Measurements from ENCODE around the gene FCGR1A.
"Not testable (repeated sequence)": the region's sequence is repeated elsewhere in the genome, so short reads cannot be mapped to it uniquely, and the experiment has no call there.

The FCGR1A gene

DNA sequence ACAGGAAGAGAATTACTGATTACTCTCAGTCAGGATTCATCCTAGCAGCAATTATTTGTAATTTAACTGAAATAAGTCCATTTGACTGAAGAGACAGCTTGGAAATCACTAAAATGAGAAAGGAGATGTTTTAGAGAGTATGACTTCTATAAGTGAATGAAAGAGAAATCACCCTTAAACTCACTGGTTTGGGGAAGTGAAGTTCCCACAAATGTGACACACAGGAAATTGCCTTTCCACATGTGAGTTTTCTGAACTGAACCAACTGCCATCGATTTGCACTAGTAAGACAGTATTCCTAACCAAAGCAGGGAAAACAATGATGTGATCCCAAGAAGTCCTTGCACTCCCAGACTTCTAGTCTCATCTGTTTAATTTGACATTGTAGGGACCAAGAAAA is 13.3 kb upstream of the FCGR1A start:
- not testable (repeated sequence) for H3K4me3 ChIP-seq (ENCODE audit: insufficient read depth in 1 of 2, low read depth in 1 of 2, low read length in 2 of 2)

DNA sequence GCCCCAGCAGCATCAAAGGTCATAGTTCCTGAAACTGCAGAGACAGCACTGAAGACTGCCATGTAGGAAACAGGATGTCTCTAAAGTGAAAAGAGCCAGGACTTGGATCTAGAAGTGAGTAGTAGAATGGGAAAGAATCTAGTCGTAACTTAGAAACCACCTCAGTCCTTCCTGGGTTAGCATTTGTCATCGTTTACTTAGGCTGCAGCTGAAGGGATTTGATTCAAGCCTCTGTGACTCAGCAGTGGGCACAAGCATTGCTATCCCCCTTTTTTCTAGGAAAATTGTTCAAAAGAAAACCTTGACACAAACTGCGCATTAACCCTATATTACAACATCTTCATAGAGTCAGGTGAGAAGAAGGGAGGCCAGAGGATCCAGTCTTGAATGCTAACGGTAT is 11.8 kb upstream of the FCGR1A start:
- not testable (repeated sequence) for H3K4ac ChIP-seq (ENCODE audit: low read depth in 1 of 2, low read length in 2 of 2); H3K27me3 ChIP-seq (ENCODE audit: control insufficient read depth in 1 of 2, insufficient read depth in 1 of 2, low read length in 2 of 2); DNase-seq; H2BK5ac ChIP-seq (ENCODE audit: low read depth, low read length, poor library complexity, severe bottlenecking); H2AK5ac ChIP-seq (ENCODE audit: low read length, severe bottlenecking); H4K8ac ChIP-seq (ENCODE audit: low read length); H2BK12ac ChIP-seq (ENCODE audit: low read length in 2 of 2); H4K91ac ChIP-seq (ENCODE audit: low read length); H3K9ac ChIP-seq (ENCODE audit: low read length); H3K23ac ChIP-seq (ENCODE audit: low read length in 2 of 2); H3K4me3 ChIP-seq (ENCODE audit: insufficient read depth in 1 of 2, low read depth in 1 of 2, low read length in 2 of 2); H3K4me1 ChIP-seq (ENCODE audit: control insufficient read depth, insufficient read depth, low read depth, low read length); H3K4me2 ChIP-seq (ENCODE audit: low read length, poor library complexity, severe bottlenecking); H2BK120ac ChIP-seq (ENCODE audit: low read depth, low read length); H3K79me1 ChIP-seq (replicated peaks; ENCODE audit: low read length, poor library complexity, severe bottlenecking); H3K36me3 ChIP-seq (ENCODE audit: control insufficient read depth in 1 of 2, insufficient read depth in 2 of 2, low read depth in 1 of 2, low read length in 2 of 2); H3K14ac ChIP-seq (ENCODE audit: low read length in 2 of 2); H2BK15ac ChIP-seq (ENCODE audit: low read depth, poor library complexity, severe bottlenecking); H2AFZ ChIP-seq (ENCODE audit: low read depth, low read length); H3K9me3 ChIP-seq (ENCODE audit: control insufficient read depth, low read length); H3K27ac ChIP-seq (ENCODE audit: low read length, poor library complexity, severe bottlenecking); H3K18ac ChIP-seq (ENCODE audit: low read depth in 1 of 2, low read length in 2 of 2)
- no CpG with 5 or more reads among the region's 4 CpGs for WGBS

More for the DNA sequence above, 13.3 kb upstream of the FCGR1A start:
- H4K91ac ChIP-seq (ENCODE audit: low read length); H3K23ac ChIP-seq (ENCODE audit: low read length in 2 of 2); H3K27ac ChIP-seq (ENCODE audit: low read length, poor library complexity, severe bottlenecking); H2AK5ac ChIP-seq (ENCODE audit: low read length, severe bottlenecking); H3K9ac ChIP-seq (ENCODE audit: low read length); H3K14ac ChIP-seq (ENCODE audit: low read length in 2 of 2); H2BK12ac ChIP-seq (ENCODE audit: low read length in 2 of 2); H2AFZ ChIP-seq (ENCODE audit: low read depth, low read length); H2BK120ac ChIP-seq (ENCODE audit: low read depth, low read length); H2BK5ac ChIP-seq (ENCODE audit: low read depth, low read length, poor library complexity, severe bottlenecking); H4K8ac ChIP-seq (ENCODE audit: low read length); H3K18ac ChIP-seq (ENCODE audit: low read depth in 1 of 2, low read length in 2 of 2); H3K27me3 ChIP-seq (ENCODE audit: control insufficient read depth in 1 of 2, insufficient read depth in 1 of 2, low read length in 2 of 2); H3K9me3 ChIP-seq (ENCODE audit: control insufficient read depth, low read length); H3K4me1 ChIP-seq (ENCODE audit: control insufficient read depth, insufficient read depth, low read depth, low read length); H3K36me3 ChIP-seq (ENCODE audit: control insufficient read depth in 1 of 2, insufficient read depth in 2 of 2, low read depth in 1 of 2, low read length in 2 of 2); H3K4me2 ChIP-seq (ENCODE audit: low read length, poor library complexity, severe bottlenecking); H2BK15ac ChIP-seq (ENCODE audit: low read depth, poor library complexity, severe bottlenecking); H3K79me1 ChIP-seq (replicated peaks; ENCODE audit: low read length, poor library complexity, severe bottlenecking); H3K4ac ChIP-seq (ENCODE audit: low read depth in 1 of 2, low read length in 2 of 2); DNase-seq: not testable (repeated sequence)
- WGBS = no CpG with 5 or more reads among the region's 1 CpG

DNA sequence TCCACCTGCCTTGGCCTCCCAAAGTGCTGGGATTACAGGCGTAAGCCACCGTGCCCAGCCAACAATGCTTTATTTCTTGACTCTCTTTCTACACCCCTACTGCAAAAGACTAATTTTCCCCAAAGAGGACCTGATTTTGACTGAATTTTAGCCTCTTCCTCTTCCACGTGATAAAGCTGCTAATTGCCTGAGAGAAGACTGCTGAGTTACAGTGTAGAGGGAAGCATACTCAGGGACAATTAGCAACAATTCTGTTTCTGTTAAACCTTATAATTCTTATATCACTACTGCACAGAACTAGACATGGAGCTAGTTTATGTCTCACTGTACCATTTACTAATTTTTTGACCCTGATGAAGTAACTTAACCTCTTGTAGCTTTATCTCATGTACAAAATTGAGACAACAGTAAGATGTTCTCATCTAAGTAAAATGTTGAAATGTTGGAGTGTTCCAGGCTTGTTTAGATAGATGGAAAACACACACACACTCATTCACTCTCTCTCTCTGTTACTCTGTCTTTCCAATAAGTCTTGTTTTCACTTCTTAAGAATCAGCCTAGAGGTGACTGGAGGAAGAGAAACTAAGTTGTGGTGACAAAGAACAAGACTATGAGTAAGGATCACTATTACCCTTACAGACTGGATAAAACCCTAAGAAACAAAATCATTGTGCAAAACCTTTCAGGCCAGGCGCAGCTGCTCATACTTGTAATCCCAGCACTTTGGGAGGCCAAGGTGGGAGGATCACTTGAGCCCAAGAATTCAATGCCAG is 10.7 kb upstream of the FCGR1A start:
- not testable (repeated sequence) for H3K14ac ChIP-seq (ENCODE audit: low read length in 2 of 2); H3K79me1 ChIP-seq (replicated peaks; ENCODE audit: low read length, poor library complexity, severe bottlenecking); H3K4ac ChIP-seq (ENCODE audit: low read depth in 1 of 2, low read length in 2 of 2); H3K36me3 ChIP-seq (ENCODE audit: control insufficient read depth in 1 of 2, insufficient read depth in 2 of 2, low read depth in 1 of 2, low read length in 2 of 2); H3K23ac ChIP-seq (ENCODE audit: low read length in 2 of 2); H3K4me3 ChIP-seq (ENCODE audit: insufficient read depth in 1 of 2, low read depth in 1 of 2, low read length in 2 of 2); H3K18ac ChIP-seq (ENCODE audit: low read depth in 1 of 2, low read length in 2 of 2); H3K9ac ChIP-seq (ENCODE audit: low read length); H4K8ac ChIP-seq (ENCODE audit: low read length); H2BK15ac ChIP-seq (ENCODE audit: low read depth, poor library complexity, severe bottlenecking); H4K91ac ChIP-seq (ENCODE audit: low read length); H2AFZ ChIP-seq (ENCODE audit: low read depth, low read length); H3K4me2 ChIP-seq (ENCODE audit: low read length, poor library complexity, severe bottlenecking); DNase-seq; H3K27me3 ChIP-seq (ENCODE audit: control insufficient read depth in 1 of 2, insufficient read depth in 1 of 2, low read length in 2 of 2); H2BK12ac ChIP-seq (ENCODE audit: low read length in 2 of 2); H3K4me1 ChIP-seq (ENCODE audit: control insufficient read depth, insufficient read depth, low read depth, low read length); H2BK5ac ChIP-seq (ENCODE audit: low read depth, low read length, poor library complexity, severe bottlenecking); H2AK5ac ChIP-seq (ENCODE audit: low read length, severe bottlenecking); H3K9me3 ChIP-seq (ENCODE audit: control insufficient read depth, low read length); H2BK120ac ChIP-seq (ENCODE audit: low read depth, low read length); H3K27ac ChIP-seq (ENCODE audit: low read length, poor library complexity, severe bottlenecking)
- no CpG with 5 or more reads among the region's 4 CpGs for WGBS

DNA sequence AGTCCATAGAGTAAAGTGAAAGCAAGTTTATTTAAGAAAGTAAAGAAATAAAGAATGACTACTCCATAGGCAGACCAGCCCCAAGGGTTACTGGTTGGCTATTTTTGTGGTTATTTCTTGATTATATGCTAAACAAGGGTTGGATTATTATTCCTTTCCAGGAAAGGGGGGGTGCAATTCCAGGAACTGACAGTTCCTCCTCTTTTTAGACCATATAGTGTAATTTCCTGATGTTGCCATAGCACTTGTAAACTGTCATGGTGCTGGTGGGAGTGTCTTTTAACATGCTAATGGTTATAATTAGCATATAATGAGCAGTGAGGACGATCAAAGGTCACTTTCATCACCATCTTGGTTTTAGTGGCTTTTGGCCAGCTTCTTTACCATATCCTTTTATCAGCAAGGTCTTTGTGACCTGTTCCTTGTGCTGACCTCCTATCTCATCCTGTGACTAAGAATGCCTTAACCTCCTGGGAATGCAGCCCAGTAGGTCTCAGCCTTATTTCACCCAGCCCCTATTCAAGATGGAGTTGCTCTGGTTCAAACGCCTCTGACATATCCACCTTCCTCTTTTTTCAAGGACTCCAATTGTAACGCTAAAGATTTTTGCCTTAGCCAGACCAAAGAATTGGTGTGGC is 6.9 kb upstream of the FCGR1A start:
- not testable (repeated sequence) for H3K9ac ChIP-seq (ENCODE audit: low read length); H3K23ac ChIP-seq (ENCODE audit: low read length in 2 of 2); H2BK12ac ChIP-seq (ENCODE audit: low read length in 2 of 2); H2AK5ac ChIP-seq (ENCODE audit: low read length, severe bottlenecking); H3K9me3 ChIP-seq (ENCODE audit: control insufficient read depth, low read length); H3K27ac ChIP-seq (ENCODE audit: low read length, poor library complexity, severe bottlenecking); H3K27me3 ChIP-seq (ENCODE audit: control insufficient read depth in 1 of 2, insufficient read depth in 1 of 2, low read length in 2 of 2); H3K4me3 ChIP-seq (ENCODE audit: insufficient read depth in 1 of 2, low read depth in 1 of 2, low read length in 2 of 2); DNase-seq; H2BK5ac ChIP-seq (ENCODE audit: low read depth, low read length, poor library complexity, severe bottlenecking); H2BK15ac ChIP-seq (ENCODE audit: low read depth, poor library complexity, severe bottlenecking); H4K91ac ChIP-seq (ENCODE audit: low read length); H3K4ac ChIP-seq (ENCODE audit: low read depth in 1 of 2, low read length in 2 of 2); H3K4me2 ChIP-seq (ENCODE audit: low read length, poor library complexity, severe bottlenecking); H3K79me1 ChIP-seq (replicated peaks; ENCODE audit: low read length, poor library complexity, severe bottlenecking); H4K8ac ChIP-seq (ENCODE audit: low read length); H2BK120ac ChIP-seq (ENCODE audit: low read depth, low read length); H2AFZ ChIP-seq (ENCODE audit: low read depth, low read length); H3K4me1 ChIP-seq (ENCODE audit: control insufficient read depth, insufficient read depth, low read depth, low read length); H3K18ac ChIP-seq (ENCODE audit: low read depth in 1 of 2, low read length in 2 of 2); H3K36me3 ChIP-seq (ENCODE audit: control insufficient read depth in 1 of 2, insufficient read depth in 2 of 2, low read depth in 1 of 2, low read length in 2 of 2); H3K14ac ChIP-seq (ENCODE audit: low read length in 2 of 2)
- WGBS = no CpG with 5 or more reads among the region's 3 CpGs

All from mesenchymal stem cell (in vitro differentiated cells and primary cell).